T47D (cell line): ENCODE results near the gene COL4A2.

Experiments used
- DNase-seq, 2 experiments: peaks; one replicate each; pipeline versions ENCODE4 v3.0.0 to v3.0.0-alpha.2; 2011 to 2012; ENCODE audit warnings: low read depth in 1 of 2, low spot score in 1 of 2
- JUND ChIP-seq: IDR thresholded peaks from 2 replicates; pipeline ENCODE4 v1.6.1; 2012; ENCODE audit warnings: low read depth
- in situ Hi-C: cut with HindIII; loops from 2 replicates; pipeline ENCODE4 v1.10.0; 2016; ENCODE audit warnings: low sequenced_read_pairs, low pct_unique_long_range_greater_than_20kb

The COL4A2 gene

GRCh38 chr13:110555601-110556223 lies 248.6 kb downstream of the COL4A2 start:
- in situ Hi-C loops: no loop called here
- no peak for TF ChIP-seq JUND
- DNase-seq: peak; percentile 73 to 92

GRCh38 chr13:110556224-110556606 lies 249.1 kb downstream of the COL4A2 start:
- in situ Hi-C loops: no loop called here
- DNase-seq: peak in 1 of 2 experiments; percentile 86
- no peak for TF ChIP-seq JUND

DNA sequence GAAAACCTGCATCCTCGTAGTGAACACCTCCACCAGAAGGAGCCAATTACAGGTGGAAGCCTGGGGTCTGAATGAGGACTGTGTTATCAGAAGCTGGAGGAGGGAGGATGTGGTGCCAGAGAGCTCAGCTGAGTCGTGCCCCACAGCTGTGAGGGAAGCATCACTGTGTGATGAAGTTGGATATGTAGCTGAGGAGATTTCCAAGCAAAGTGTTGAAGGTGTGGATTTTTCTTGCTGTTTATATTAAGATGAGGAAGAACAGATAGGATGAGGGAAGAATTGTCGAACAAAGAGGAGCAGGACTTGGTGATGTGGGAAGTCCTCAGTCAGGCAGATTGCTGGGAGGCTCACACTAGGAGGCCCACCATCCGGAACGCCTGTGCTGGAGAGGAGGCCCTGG lies 250.0 kb downstream of the COL4A2 start:
- no peak for DNase-seq
- in situ Hi-C loops: no loop called here
- no peak for TF ChIP-seq JUND

DNA sequence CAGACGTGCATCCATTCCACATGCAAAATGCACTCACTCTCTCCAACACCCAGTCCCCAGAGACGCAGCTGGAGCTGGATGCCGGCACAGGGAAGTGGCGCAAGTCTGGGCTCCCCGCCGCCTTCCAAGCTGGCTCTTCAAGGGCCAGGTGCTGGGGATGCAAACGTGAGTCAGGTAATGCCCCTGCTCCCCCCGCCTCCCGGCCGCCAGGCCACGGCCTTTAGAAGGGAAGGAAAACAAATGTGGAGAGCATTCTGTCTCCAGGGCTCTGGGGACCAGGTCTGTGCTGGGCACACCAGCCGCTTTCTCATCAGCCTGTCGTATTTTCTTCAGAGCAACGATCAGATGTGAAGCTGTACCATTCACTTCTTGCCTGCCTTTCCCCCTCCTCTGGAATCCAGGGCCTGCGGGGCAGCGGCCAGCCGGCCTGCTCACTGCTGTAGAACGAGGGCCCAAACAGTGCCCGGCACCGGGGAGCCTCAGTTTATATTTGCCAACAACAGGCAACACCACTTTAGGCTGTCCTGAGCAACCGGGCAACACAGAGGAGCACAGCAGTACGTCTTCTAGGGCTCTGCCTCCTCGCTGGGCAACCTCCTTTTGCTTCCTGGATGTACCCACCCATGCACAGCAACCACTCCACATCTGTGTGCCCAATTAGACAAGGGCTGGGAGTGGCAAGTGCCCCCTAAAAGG lies 250.7 kb downstream of the COL4A2 start:
- in situ Hi-C loops: no loop called here
- TF ChIP-seq JUND: no peak
- no peak for DNase-seq

- TF ChIP-seq JUND: no peak
- in situ Hi-C loops: no loop called here
- peak in 1 of 2 experiments; percentile 70 for DNase-seq
Measured at GRCh38 chr13:110559429-110559943, 252.4 kb downstream of the COL4A2 start.

GRCh38 chr13:110559986-110560385 lies 252.9 kb downstream of the COL4A2 start:
- in situ Hi-C loops: no loop called here
- TF ChIP-seq JUND: no peak
- DNase-seq: no peak

DNA sequence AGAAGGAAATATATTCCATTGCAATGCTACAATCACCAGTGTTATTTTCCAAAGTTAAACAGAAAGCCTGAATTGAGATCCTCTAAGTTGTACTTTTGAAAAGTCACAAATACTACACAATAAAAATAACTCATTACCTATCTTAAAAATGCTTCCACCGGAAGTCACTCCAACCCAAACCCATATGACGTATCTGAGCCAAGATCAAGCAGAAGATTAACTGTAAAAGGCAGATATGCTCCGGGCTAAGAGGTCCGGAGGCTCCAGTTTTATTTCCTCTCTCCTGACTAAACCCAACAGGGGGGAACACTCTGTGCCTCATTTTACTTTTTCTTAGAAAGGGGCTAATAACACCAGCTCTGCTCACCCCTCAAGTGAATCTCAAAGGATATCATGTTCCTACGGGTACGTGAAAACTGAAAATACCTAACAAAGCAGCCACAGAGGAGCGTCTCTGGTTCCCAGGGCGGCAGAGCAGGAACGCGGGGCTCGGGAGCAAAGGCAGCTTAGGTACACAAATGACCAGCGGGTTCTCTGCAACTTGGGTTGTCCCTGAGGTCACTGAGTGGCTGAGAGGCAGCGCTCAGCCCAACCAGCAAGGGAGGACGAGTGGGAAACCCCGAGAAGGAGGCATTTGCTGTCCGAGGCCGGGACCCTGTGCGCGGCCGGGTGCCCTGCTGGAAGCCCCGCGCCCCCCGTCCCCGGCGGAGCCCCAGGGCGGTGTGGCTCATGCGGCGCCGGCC lies 253.7 kb downstream of the COL4A2 start:
- in situ Hi-C loops: no loop called here
- no peak for TF ChIP-seq JUND
- no peak for DNase-seq

GRCh38 chr13:110561344-110562035 lies 254.4 kb downstream of the COL4A2 start, which contains the start of gene RAB20:
TSS of gene RAB20 (minus strand) at chr13:110561722. CDS start at chr13:110561519, 203 bp downstream.
- no peak for TF ChIP-seq JUND
- DNase-seq: peak; percentile 78 to 90
- in situ Hi-C loops: no loop called here

- in situ Hi-C loops: no loop called here
- DNase-seq: no peak
Measured at GRCh38 chr13:110562036-110562597, 255.0 kb downstream of the COL4A2 start.

More at GRCh38 chr13:110562036-110562597, 255.0 kb downstream of the COL4A2 start:
- TF ChIP-seq JUND: no peak
